ENCODE results near the gene SDSL.

Gene SDSL

GRCh38 chr12:113435367-113435766, 13.2 kb downstream of the SDSL start:
- Histone ChIP-seq H2AFZ (ENCODE audit: low read depth) (no peak overlapping the region), H3K79me2 (ENCODE audit: insufficient read depth, low read depth) (no peaks in the 10 kb centered on the region), H3K4me1 (ENCODE audit: low read depth, poor library complexity, severe bottlenecking) (no peaks in the 10 kb centered on the region), H3K4me3 (IDR thresholded peaks at IDR 0.05; ENCODE audit: insufficient read depth, low read depth, low read length) (no peak overlapping the region), H3K9ac (no peak overlapping the region), H4K20me1 (ENCODE audit: insufficient read depth) (no peaks in the 10 kb centered on the region), H3K4me2 (no peak overlapping the region), H3K27ac (no peak overlapping the region), H3K36me3 (ENCODE audit: insufficient read depth) (no peaks in the 10 kb centered on the region), H3K27me3 (ENCODE audit: insufficient read depth, low read depth) (no peaks in the 10 kb centered on the region)
- TF ChIP-seq CTCF (conservative IDR thresholded peaks at IDR 0.05; ENCODE audit: low read depth, low read length): no peak

GRCh38 chr12:113436586-113436985, 14.4 kb downstream of the SDSL start:
- H3K27ac ChIP-seq: no peak overlapping the region
- H3K79me2 ChIP-seq (ENCODE audit: insufficient read depth, low read depth): no peaks in the 10 kb centered on the region
- H2AFZ ChIP-seq (ENCODE audit: low read depth): no peak overlapping the region
- H3K27me3 ChIP-seq (ENCODE audit: insufficient read depth, low read depth): no peaks in the 10 kb centered on the region
- H3K4me3 ChIP-seq (IDR thresholded peaks at IDR 0.05; ENCODE audit: insufficient read depth, low read depth, low read length): no peak overlapping the region
- H3K4me1 ChIP-seq (ENCODE audit: low read depth, poor library complexity, severe bottlenecking): no peaks in the 10 kb centered on the region
- H3K9ac ChIP-seq: no peak overlapping the region
- TF ChIP-seq CTCF (conservative IDR thresholded peaks at IDR 0.05; ENCODE audit: low read depth, low read length): no peak
- H3K4me2 ChIP-seq: no peak overlapping the region
- no peaks in the 10 kb centered on the region for H3K36me3 ChIP-seq (ENCODE audit: insufficient read depth)
- H4K20me1 ChIP-seq (ENCODE audit: insufficient read depth): no peaks in the 10 kb centered on the region

- Histone ChIP-seq H3K79me2 (ENCODE audit: insufficient read depth, low read depth) (no peaks in the 10 kb centered on the region), H3K4me2 (no peak overlapping the region), H2AFZ (ENCODE audit: low read depth) (no peak overlapping the region), H3K27ac (no peak overlapping the region), H3K27me3 (ENCODE audit: insufficient read depth, low read depth) (no peaks in the 10 kb centered on the region), H3K4me1 (ENCODE audit: low read depth, poor library complexity, severe bottlenecking) (no peaks in the 10 kb centered on the region), H3K4me3 (IDR thresholded peaks at IDR 0.05; ENCODE audit: insufficient read depth, low read depth, low read length) (no peak overlapping the region), H4K20me1 (ENCODE audit: insufficient read depth) (no peaks in the 10 kb centered on the region), H3K36me3 (ENCODE audit: insufficient read depth) (no peaks in the 10 kb centered on the region), H3K9ac (no peak overlapping the region)
- no peak for TF ChIP-seq CTCF (conservative IDR thresholded peaks at IDR 0.05; ENCODE audit: low read depth, low read length)
Measured at GRCh38 chr12:113436993-113437728, 15.0 kb downstream of the SDSL start.

GRCh38 chr12:113437729-113438100, 15.5 kb downstream of the SDSL start:
- H4K20me1 ChIP-seq (ENCODE audit: insufficient read depth): no peaks in the 10 kb centered on the region
- no peak overlapping the region for H3K4me2 ChIP-seq
- no peaks in the 10 kb centered on the region for H3K27me3 ChIP-seq (ENCODE audit: insufficient read depth, low read depth)
- H3K4me3 ChIP-seq (IDR thresholded peaks at IDR 0.05; ENCODE audit: insufficient read depth, low read depth, low read length): no peak overlapping the region
- H3K79me2 ChIP-seq (ENCODE audit: insufficient read depth, low read depth): no peaks in the 10 kb centered on the region
- no peaks in the 10 kb centered on the region for H3K4me1 ChIP-seq (ENCODE audit: low read depth, poor library complexity, severe bottlenecking)
- H3K27ac ChIP-seq: no peak overlapping the region
- H3K36me3 ChIP-seq (ENCODE audit: insufficient read depth): no peaks in the 10 kb centered on the region
- no peak overlapping the region for H2AFZ ChIP-seq (ENCODE audit: low read depth)
- H3K9ac ChIP-seq: no peak overlapping the region
- no peak for TF ChIP-seq CTCF (conservative IDR thresholded peaks at IDR 0.05; ENCODE audit: low read depth, low read length)

Data from KMS-11 (cell line).